ENCODE data around the gene MDP1. TPM values are rescaled to one million over a fixed set of nuclear protein-coding genes. Genes with fewer than 3 reads are reported as not detected.

MDP1 gene
- polyA plus RNA-seq, 1 donor (not counting 4 experiments of a cell fraction or from before 2014, with no cell fraction given), result 7.3 TPM

GRCh38 chr14:24196071-24197055 is 19.5 kb downstream of the MDP1 start:
- Histone ChIP-seq H3K9ac (ENCODE audit: control insufficient read depth, extremely low read depth, insufficient read depth, low read length) (peak overlapping the region; percentile 98), H3K4me2 (ENCODE audit: control insufficient read depth, extremely low read depth, insufficient read depth, low read depth, low read length) (peak overlapping the region; percentile 98), H3K9me1 (ENCODE audit: control insufficient read depth, extremely low read depth, insufficient read depth, low read length) (no peaks in the 10 kb centered on the region), H3K4me1 (ENCODE audit: control insufficient read depth, extremely low read depth, insufficient read depth, low read length) (peaks cover 15% of the 10 kb centered on the region), H3K4me3 (ENCODE audit: control insufficient read depth in 2 of 3, extremely low read depth in 1 of 3, insufficient read depth in 2 of 3, low read depth in 1 of 3, low read length in 3 of 3) (peak overlapping the region; percentile 83 to 98 (median 96)), H3K79me2 (ENCODE audit: control insufficient read depth, insufficient read depth, low read length) (peaks cover 46% of the 10 kb centered on the region), H4K20me1 (ENCODE audit: control insufficient read depth, extremely low read depth, insufficient read depth, low read length) (no peaks in the 10 kb centered on the region), H3K27ac (ENCODE audit: control insufficient read depth, insufficient read depth, low read length) (peak overlapping the region; percentile 96), H3K27me3 (ENCODE audit: control insufficient read depth, extremely low read depth, insufficient read depth, low read length) (no peaks in the 10 kb centered on the region), H3K9me3 (ENCODE audit: control insufficient read depth, low read depth, low read length) (no peaks in the 10 kb centered on the region), H3K36me3 (ENCODE audit: control insufficient read depth in 2 of 2, extremely low read depth in 1 of 2, insufficient read depth in 2 of 2, low read length in 2 of 2) (peaks cover 5 to 17% of the 10 kb centered on the region in 2 experiments), H2AFZ (ENCODE audit: control insufficient read depth, low read length) (peak overlapping the region; percentile 90)
- dilution Hi-C loops (cut with MboI; ENCODE audit: extremely low pct_ligation_motif_present, low sequenced_read_pairs), result no loop called here
- FAIRE-seq, result no peak
- TF ChIP-seq EZH2 (IDR thresholded peaks at IDR 0.05; ENCODE audit: low read length), result no peak
- TF ChIP-seq CTCF (optimal IDR thresholded peaks at IDR 0.05 in 1 of 3, IDR thresholded peaks at IDR 0.05 in 1 of 3, conservative IDR thresholded peaks at IDR 0.05 in 1 of 3; ENCODE audit: extremely low read depth in 1 of 3, insufficient read depth in 2 of 3, low read length in 3 of 3), result no peak
- no peak for DNase-seq (ENCODE audit: low read depth, low spot score)

- Histone ChIP-seq H4K20me1 (ENCODE audit: control insufficient read depth, extremely low read depth, insufficient read depth, low read length) (no peaks in the 10 kb centered on the region), H3K27me3 (ENCODE audit: control insufficient read depth, extremely low read depth, insufficient read depth, low read length) (no peaks in the 10 kb centered on the region), H3K9me3 (ENCODE audit: control insufficient read depth, low read depth, low read length) (no peaks in the 10 kb centered on the region), H3K79me2 (ENCODE audit: control insufficient read depth, insufficient read depth, low read length) (peaks cover 48% of the 10 kb centered on the region), H2AFZ (ENCODE audit: control insufficient read depth, low read length) (peak within 1 kb of the TSS; percentile 90), H3K4me2 (ENCODE audit: control insufficient read depth, extremely low read depth, insufficient read depth, low read depth, low read length) (peak within 1 kb of the TSS; percentile 98), H3K36me3 (ENCODE audit: control insufficient read depth in 2 of 2, extremely low read depth in 1 of 2, insufficient read depth in 2 of 2, low read length in 2 of 2) (peaks cover 8 to 17% of the 10 kb centered on the region in 2 experiments), H3K27ac (ENCODE audit: control insufficient read depth, insufficient read depth, low read length) (peak within 1 kb of the TSS; percentile 96), H3K4me3 (ENCODE audit: control insufficient read depth in 2 of 3, extremely low read depth in 1 of 3, insufficient read depth in 2 of 3, low read depth in 1 of 3, low read length in 3 of 3) (peak within 1 kb of the TSS; percentile 83 to 98 (median 96)), H3K9me1 (ENCODE audit: control insufficient read depth, extremely low read depth, insufficient read depth, low read length) (no peaks in the 10 kb centered on the region), H3K9ac (ENCODE audit: control insufficient read depth, extremely low read depth, insufficient read depth, low read length) (peak within 1 kb of the TSS; percentile 98), H3K4me1 (ENCODE audit: control insufficient read depth, extremely low read depth, insufficient read depth, low read length) (peaks cover 15% of the 10 kb centered on the region)
- FAIRE-seq (no peak), DNase-seq (ENCODE audit: low read depth, low spot score) (peak; percentile 30)
- TF ChIP-seq CTCF (optimal IDR thresholded peaks at IDR 0.05 in 1 of 3, IDR thresholded peaks at IDR 0.05 in 1 of 3, conservative IDR thresholded peaks at IDR 0.05 in 1 of 3; ENCODE audit: extremely low read depth in 1 of 3, insufficient read depth in 2 of 3, low read length in 3 of 3) (no peak), EZH2 (IDR thresholded peaks at IDR 0.05; ENCODE audit: low read length) (no peak)
- dilution Hi-C loops (cut with MboI; ENCODE audit: extremely low pct_ligation_motif_present, low sequenced_read_pairs), result no loop called here
Observed at GRCh38 chr14:24195186-24196070, 20.4 kb downstream of the MDP1 start, which contains the start of gene TM9SF1. Gene TM9SF1 (minus strand): TSS chr14:24195441. CDS start chr14:24195019, 422 bp downstream.
